GM21390 (cell line): Measurements from ENCODE around the gene WDR37.

Source experiments
- ATAC-seq: cut with Tn5 transposase; IDR thresholded peaks from one replicate; pipeline ENCODE4 v1.9.1; 2021; ENCODE audit not compliant: unreplicated experiment

Gene WDR37

DNA sequence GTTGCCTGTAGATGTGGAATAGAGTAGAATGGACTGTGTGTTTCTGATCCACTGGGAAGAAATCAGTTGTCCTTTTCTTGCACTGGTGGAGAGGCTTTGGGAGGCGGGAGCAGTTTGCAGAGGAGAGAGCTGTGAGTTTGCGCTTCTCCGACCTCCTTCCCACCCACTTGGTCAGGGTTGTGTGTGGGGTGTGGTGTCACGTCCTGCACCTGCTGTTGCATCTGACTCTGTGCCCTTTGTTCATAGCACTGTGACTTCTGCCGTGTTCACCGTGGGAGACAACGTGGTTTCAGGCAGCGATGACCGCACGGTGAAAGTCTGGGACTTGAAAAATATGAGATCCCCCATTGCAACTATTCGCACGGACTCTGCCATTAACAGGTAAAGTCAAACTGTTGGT, 67.8 kb downstream of the WDR37 start:
- no peak for ATAC-seq

GRCh38 chr10:1124796-1125195, 68.6 kb downstream of the WDR37 start:
- no peak for ATAC-seq

DNA sequence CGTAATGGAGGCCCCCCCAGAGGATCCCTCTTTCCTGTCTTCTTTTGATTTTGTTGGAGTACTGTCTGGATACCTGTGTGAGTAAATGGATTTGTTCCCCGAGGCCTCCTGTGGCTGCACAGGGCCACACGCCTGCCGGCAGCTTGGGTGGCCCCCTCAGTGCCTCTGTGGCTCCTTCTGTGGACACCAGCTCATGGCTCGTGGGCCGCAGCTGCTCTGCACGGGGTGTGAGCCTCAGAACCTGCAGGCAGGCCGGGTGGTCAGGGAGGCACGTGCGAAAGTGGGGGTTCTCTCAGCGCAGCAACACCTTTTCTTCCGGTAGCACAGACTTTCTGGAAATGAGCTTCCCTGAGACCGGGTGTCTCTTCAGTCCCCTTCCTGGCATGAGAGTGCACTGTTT, 70.3 kb downstream of the WDR37 start:
- no peak for ATAC-seq

- ATAC-seq = no peak
Measured at GRCh38 chr10:1127629-1128028, 71.4 kb downstream of the WDR37 start.

DNA sequence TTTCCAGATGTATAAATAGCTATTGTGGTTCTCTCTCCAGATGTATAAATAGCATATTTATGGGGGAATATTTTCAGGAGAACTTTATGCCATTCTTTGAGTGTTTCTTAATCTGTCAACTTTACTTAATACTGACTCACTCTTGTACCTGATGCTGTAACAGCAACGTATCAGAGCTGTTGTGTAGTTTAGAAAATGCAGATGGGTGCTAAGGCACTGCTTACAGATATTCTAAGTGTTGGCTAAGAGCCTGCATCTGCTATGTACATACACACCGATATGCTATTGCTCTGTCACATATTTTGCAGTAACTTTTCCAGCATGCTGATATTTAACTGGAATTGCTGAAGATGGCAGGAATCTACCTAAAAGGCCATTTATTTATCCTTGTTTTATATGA, 71.9 kb downstream of the WDR37 start:
- ATAC-seq = no peak

GRCh38 chr10:1128649-1129048, 72.5 kb downstream of the WDR37 start:
- ATAC-seq = no peak

GRCh38 chr10:1130226-1130625, 74.0 kb downstream of the WDR37 start:
- no peak for ATAC-seq

GRCh38 chr10:1130995-1131790, 75.0 kb downstream of the WDR37 start:
- ATAC-seq = no peak

DNA sequence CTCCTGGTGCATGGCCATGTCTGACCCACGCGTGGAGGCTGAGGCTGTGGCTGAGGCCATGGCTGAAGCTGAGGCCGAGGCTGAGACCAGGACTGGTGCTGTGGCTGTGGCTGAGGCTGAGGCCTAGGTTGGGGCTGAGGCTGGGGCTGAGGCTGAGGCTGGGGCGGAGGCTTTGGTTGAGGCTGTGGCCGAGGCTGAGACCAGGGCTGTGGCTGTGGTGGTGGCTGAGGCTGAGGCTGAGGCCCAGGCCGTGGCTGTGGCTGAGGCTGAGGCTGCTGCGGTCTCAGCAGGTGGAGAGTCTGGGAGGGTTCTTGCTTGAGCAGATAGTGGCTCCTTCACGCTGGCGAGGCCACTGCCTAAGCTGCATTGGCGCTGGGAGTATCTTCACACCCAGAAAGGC, 76.4 kb downstream of the WDR37 start:
- ATAC-seq = no peak

DNA sequence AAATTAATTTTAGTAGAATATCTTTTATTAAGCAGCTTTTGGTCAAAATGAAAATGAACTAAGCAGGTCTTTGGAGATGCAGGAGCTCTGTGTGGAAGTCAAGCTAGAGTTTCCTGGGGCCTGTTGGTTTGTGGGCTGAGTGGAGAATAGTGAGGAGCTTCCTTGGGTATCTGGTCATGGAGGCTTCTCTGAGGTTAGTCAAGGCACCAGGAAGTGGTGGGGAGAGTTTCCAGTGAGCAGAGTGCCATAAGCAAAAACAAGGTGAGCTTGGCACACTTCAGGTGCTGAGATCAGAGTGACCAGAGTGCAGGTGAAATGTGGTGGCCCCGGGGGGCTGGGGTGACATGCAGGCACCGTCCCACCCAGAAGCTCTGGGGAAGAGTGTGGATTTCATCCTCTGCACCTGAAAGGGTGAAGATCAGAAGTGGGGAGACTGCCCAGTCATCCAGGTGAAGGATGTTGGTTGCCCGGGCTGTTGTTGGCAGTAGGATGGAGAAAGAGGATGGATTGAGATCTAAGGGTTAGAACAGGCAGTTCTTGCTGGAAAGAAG, 77.4 kb downstream of the WDR37 start:
- no peak for ATAC-seq

- no peak for ATAC-seq
Measured at GRCh38 chr10:1134156-1134555, 78.0 kb downstream of the WDR37 start.

DNA sequence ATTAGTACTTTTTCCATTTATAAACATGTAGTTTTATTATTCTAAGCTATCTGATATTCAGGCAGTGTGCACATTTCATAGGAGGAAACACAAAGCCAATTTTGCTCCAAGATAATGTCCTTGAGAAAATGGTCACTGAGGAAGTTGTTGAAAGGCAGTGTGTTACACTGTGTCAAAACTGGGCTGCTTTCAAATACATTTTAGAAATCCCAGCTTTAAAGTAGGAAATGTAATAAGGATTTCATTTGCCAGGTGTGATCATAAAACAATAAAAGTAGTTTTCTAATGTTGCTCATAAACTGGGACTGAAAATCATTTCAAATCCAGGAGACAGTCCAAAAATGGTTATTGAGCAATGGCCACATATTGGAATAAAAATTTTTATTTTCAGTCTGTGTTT, 80.1 kb downstream of the WDR37 start:
- no peak for ATAC-seq

DNA sequence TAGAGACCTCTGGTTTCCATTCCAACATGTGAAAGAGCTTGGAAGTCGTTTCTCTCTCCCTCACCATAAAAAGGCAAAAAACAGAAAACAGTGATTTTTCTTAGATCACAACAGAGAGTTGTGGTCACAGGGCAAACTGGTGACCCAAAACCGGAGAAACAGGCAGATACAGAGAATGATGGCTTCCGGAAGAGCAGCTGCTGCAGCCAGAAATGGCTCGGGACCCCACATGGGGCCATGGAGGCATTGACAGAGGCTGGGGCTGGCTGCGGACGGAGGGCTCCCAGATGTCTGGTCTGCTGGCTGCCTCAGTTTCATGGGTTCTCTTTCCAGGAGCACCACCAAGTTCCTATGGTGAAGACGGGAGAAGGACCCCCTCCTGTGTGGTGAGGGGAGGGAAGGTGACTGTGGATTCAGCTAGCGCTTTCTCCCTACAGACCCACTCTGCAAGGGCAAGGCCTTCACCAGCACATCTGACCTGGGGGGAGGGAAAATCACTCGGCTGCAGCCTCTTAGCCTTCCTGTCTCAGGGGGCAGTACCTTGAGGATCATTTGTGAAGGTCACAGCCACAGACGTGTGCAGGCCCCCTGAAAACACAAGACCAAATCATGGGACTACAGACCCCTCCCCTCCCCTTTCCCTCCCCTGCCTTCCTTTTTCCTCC, 81.4 kb downstream of the WDR37 start:
- ATAC-seq = no peak

DNA sequence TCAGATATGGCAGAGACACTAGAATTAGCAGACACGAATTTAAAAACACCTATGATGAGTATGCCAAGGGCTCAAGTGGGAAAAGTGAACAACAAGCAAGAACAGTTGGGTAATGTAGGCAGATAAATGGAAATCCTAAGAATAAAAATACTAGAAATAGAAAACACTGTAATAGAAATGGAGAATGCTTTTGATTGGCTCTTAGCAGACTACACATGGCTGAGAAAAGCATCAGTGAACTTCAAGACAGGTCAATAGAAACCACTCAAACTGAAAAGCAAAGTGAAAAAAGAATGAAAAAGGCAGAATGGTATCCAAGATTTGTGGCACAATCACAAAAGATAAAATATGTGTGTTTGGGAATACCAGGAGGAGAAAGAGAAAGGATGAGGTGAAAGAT, 82.3 kb downstream of the WDR37 start:
- no peak for ATAC-seq

DNA sequence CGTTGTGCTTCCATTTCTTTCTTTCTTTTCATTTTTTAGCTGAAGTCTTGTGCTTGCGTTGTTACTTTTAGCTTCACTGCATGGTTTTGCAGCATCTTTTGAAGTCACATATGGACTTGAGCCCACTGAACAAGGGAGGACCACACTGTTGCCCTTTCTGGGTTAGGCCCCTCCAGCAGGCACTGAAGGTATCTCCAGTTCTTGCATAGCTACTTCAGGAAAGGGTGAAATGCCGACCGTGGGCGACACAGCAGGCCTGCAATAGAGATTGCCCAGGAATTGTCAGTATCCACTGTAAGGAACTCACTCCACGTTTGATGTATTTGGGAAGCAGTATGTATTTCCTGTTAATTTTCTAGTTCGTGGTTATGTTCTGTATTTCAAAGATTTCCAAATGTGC, 85.1 kb downstream of the WDR37 start:
- no peak for ATAC-seq

GRCh38 chr10:1141701-1142100, 85.5 kb downstream of the WDR37 start:
- no peak for ATAC-seq

DNA sequence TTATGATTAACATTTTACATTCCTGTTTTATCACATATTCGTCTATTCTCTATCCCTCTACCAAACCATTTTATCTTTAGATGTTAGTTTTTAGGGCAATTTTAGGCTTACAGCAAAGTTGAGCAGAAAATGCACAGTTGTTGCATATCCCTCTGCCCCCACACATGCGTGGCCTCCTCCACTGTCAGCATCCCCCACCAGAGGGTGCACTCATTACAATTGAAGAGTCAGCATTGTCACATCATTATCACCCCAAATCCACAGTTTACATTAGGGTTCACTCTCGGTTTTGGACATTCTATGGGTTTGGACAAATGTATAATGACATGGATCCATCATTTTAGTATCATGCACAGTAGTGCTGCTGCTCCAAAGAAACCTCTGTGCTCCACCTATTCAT, 86.4 kb downstream of the WDR37 start:
- ATAC-seq = no peak

GRCh38 chr10:1147810-1148209, 91.6 kb downstream of the WDR37 start:
- ATAC-seq = no peak

- ATAC-seq = no peak
Measured at GRCh38 chr10:1148855-1149605, 92.8 kb downstream of the WDR37 start.

- ATAC-seq = no peak
Measured at GRCh38 chr10:1149793-1150637, 93.8 kb downstream of the WDR37 start.

DNA sequence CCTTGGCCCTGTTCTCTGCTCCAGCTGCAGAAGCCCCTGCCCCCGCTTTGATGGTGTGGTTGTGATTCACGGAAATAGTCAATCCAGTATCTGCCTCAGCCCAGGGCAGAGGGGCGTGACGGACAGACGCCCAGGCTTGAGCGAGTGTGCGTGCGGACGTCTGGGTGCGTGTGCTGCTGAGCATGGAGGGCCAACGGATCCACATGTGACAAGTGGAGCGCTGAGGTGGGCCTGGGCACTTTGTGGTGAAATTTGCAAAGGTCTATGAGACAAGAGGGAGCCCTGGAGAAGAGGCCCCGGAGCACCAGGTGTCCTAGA, 94.4 kb downstream of the WDR37 start:
- ATAC-seq = no peak
